ENCODE data around the gene ZNF91.
"Not testable (repeated sequence)": the region's sequence is repeated elsewhere in the genome, so short reads cannot be mapped to it uniquely, and the experiment has no call there.

The ZNF91 gene

DNA sequence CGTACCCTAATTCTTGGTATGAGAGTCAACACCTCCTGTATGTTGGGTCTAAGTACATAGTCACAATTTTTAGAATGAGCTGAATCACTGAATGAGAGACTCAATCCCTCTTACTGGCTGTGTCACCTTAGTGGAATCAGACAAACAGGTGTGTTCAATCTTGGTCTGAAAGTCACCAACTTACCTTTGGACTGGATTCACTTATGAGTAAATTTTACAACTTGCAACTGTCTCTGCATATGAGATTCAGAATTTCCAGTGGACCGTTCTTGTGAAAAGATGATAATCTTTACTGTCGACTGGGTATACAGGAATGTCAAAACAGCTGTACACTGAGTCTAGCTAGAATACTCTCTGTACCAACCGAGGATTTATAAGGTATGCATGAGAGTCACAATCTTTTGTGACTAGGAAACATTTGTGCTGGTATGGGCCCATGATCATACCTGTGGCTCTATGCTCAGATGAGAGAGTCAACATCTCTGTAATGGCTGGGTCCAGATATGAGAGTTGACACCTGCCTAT, 5.9 kb upstream of the ZNF91 start:
- DNase-seq (ENCODE audit: low read depth), result no peak
- H3K4me3 ChIP-seq (ENCODE audit: low read depth, low read length), result no peak overlapping the region

DNA sequence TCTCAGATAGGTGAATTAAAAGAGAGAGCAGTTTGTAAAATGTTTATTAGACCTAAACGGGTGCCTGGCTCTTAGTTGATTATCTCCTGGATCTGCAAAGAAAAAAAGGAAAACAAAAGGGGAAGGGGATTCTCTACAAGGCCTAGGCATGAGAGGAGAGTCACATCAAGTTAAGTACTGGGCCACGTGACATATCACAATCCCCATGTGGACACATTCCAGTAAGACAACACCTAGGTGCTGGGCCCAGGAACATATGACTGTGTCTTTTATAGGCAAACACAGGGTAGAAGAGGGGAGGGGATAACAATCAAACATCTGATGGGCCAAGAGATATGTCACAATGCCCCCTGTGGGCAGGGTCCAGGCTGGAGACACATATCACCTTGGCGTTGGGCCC, 4.2 kb upstream of the ZNF91 start:
- no peak overlapping the region for H3K4me3 ChIP-seq (ENCODE audit: low read depth, low read length)
- no peak for DNase-seq (ENCODE audit: low read depth)

DNA sequence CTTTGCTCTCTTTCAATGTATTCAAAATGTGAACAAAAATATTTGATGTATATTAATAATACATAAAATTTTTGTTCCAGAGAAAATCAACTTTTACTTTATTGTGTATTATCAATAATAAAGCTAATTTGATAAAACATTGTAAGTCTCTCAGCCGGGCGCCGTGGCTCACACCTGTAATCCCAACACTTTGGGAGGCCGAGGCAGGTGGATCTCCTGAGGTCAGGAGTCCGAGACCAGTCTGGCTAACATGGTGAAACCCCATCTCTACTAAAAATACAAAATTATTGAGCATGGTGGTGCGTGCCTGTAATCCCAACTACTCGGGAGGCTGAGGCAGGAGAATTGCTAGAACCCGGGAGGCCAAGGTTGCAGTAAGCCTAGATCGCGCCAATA, 449 bp upstream of the ZNF91 start:
- not testable (repeated sequence) for H3K4me3 ChIP-seq (ENCODE audit: low read depth, low read length); DNase-seq (ENCODE audit: low read depth)

DNA sequence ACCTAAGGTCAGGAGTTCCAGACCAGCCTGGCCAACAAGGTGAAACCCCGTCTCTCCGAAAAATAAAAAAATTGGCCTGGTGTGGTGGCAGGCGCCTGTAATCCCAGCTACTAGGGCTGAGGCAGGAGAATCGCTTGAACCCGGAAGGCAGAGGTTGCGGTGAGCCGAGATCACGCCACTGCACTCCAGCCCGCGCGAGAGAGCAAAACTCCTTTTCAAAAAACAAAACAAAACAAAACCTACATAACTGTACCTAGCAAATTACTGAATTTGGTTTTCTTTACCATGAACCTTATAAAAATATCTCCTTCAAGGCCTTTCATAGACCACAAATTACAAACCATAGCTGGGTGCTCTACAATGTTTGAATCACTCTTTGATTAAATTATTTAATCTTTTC, 760 bp downstream of the ZNF91 start:
- peak overlapping the region; percentile 86 for H3K4me3 ChIP-seq (ENCODE audit: low read depth, low read length)
- no peak for DNase-seq (ENCODE audit: low read depth)

DNA sequence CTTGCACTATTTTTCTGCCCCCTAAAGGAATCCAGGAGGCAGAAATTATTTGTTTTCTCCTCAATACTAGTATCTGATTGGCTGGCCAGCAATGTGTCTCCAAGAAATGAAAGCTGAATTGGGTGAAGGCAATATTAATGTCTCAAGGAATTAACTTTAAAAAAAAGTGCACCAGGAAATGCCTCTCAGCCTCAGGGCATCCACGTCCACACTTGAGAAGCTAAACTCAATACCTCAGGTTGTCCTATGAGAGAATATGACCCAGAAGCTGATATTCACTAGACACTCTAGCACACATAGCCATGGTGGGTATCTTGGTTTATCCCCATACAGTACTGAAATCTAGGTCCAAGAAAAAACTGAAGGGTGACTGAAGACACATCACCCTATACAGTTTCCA, 2.1 kb downstream of the ZNF91 start:
- H3K4me3 ChIP-seq (ENCODE audit: low read depth, low read length), result no peak overlapping the region
- DNase-seq (ENCODE audit: low read depth), result no peak

DNA sequence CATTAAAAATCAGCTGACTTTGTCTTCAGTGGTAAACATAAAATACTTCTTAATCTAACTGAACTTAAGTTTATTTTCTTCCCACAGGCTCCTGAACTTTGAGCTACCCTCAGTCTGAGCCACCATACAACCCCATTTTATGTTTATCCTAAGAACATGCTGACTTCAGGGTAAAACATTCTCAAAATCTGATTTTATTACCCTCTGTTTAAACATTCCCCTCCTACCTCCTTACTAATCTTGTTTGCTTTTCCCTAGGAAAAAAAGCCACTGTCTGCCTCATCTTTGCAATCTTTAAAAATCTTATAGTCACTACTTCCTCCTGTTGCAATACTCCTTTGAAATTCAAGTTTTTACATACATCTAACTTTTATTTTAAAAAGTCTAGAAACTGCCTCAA, 4.0 kb downstream of the ZNF91 start:
- H3K4me3 ChIP-seq (ENCODE audit: low read depth, low read length), result no peak overlapping the region

DNA sequence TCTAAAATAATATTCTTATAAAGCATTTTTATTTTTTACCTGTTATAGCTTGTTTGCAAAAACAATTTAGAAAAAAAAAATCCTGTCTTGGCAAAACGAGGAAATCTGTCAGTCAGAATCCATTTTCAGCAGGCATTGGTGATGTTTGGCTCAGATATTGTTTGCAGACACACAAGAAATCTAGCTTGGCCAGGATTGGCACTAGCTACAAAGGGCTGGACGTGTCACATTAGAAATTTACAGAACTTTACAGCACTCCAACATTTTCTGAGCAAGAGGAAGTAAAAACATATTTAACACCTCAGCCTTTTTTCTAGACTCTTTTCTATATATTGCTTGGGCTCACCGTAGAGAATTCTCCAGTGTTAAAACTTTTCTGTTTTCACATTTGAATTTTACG, 9.9 kb downstream of the ZNF91 start:
- no peak for DNase-seq (ENCODE audit: low read depth)
- no peak overlapping the region for H3K4me3 ChIP-seq (ENCODE audit: low read depth, low read length)

More for the DNA sequence above, 4.0 kb downstream of the ZNF91 start:
- DNase-seq (ENCODE audit: low read depth), result no peak

DNA sequence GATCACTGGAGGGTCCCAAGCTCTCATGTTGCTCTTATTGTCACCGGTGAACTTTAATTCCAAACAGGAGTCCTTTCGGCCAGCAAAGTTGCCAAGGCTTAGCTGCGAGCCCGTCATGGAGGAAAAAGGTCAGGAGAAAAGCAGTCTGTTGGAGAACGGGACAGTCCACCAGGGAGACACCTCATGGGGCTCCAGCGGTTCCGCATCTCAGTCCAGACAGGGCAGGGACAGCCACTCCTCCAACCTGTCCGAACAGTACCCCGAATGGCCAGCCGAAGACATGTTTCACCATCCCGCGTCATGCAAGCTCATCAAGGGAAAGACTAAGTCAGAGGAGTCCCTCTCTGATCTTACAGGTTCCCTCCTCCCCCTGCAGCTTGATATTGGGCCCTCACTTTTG, 10.4 kb downstream of the ZNF91 start:
- DNase-seq (ENCODE audit: low read depth), result no peak
- H3K4me3 ChIP-seq (ENCODE audit: low read depth, low read length), result no peak overlapping the region

DNA sequence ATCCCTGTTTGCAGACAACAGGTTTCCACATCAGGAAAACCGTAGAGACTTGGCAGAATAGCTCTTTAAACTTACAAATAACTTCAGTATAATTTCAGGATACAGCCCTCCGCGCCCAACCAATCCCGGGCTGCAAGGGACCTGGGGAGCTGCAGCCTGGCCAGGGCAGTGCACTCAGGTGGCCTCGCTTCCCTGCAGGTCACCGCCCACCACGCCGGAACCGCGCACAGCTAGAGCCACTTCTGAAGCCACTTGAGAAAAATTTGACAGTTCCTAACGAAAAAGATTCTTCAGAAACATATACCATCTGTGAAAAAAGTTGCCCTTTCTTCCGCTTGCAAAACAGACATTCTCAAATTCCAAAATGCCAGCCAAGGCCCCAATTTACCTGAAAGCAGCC, 11.1 kb downstream of the ZNF91 start:
- DNase-seq (ENCODE audit: low read depth), result no peak
- H3K4me3 ChIP-seq (ENCODE audit: low read depth, low read length), result no peak overlapping the region

DNA sequence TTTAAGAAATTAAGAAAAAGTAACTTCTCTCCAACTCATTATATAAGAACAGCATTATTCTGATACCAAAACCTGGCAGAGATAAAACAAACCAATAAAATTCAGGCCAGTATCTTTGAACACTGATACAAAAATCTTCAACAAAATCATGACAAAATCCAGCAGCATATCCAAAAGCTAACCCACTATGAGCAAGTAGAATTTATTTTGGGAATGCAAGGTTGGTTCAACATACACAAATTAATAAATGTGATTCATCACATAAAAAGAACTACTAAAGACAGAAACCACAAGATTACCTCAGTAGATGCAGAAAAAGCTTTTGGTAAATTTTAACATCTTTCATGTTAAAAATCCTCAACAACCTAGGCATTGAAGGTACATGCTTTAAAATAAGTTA, 12.3 kb downstream of the ZNF91 start:
- no peak overlapping the region for H3K4me3 ChIP-seq (ENCODE audit: low read depth, low read length)
- no peak for DNase-seq (ENCODE audit: low read depth)

DNA sequence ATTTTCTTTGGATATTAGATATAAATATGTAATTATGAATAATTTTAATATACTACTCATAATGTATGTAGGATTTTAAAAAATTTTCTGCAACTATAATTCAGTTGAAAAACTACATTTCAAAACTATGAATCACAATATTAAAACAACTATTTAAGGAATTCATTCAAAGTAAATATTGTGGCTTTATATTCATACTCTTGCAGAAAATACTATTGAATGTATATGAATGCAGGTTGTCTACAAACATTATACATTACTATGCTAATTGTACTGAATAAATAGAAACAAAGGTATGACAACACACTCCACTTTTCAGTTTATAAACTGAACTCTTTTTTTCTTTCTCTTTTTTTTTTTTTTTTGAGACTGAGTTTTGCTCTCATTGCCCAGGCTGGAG, 14.2 kb downstream of the ZNF91 start:
- H3K4me3 ChIP-seq (ENCODE audit: low read depth, low read length), result no peak overlapping the region
- no peak for DNase-seq (ENCODE audit: low read depth)

DNA sequence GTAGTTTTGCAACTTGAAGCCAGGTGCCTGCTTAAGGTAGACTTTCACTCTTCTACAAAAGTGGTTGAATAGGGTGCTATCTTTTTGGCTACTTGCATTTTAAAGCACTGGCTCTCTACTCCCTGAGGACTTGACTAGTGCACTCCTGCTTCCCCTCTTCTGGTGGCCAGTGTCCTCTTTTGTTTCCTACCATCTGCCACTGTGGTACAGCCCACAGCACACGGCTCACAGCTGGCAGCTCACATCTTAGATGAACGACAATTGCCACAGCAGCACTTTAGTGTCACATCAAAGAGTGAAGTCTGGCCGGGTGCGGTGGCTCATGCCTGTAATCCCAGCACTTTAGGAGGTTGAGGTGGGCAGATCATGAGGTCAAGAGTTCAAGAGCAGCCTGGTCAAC, 15.6 kb downstream of the ZNF91 start:
- DNase-seq (ENCODE audit: low read depth); H3K4me3 ChIP-seq (ENCODE audit: low read depth, low read length): not testable (repeated sequence)

DNA sequence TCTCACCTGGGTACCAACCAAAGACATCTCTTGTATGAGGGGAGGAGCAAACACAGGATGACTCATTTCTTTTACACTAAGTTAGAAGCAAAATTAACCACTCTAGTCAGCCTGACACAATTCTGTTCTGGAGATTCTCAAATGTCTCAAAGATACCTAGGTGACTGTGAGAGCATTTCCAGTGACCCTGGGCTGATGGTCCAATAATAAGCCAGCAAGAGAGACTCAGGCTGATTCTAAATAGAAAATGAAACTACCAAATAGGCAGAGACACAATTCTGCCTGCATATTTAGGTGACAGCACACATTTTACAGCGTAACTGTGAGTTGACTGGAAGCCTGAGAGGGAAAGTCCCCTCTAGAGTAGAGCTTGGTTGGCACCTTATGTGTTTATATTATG, 16.3 kb downstream of the ZNF91 start:
- H3K4me3 ChIP-seq (ENCODE audit: low read depth, low read length), result no peak overlapping the region
- no peak for DNase-seq (ENCODE audit: low read depth)

DNA sequence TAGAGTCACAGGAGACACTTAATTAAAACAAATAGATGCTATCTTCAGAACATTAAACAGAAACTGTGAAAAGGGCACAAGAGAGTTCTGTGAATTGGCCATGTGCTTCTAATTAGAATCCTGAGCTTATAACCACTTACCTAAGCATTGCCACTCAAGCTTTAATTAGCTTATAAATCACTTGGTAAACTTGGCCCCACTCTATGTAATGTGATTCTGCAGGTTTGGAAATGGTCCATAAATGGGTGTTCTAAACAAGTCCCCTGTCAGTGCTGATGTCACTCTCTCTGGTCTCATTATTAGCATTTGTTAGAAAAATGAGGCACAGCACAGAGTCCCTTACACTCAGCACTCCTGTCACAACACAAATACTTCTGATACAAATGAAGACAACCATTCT, 18.0 kb downstream of the ZNF91 start:
- no peak for DNase-seq (ENCODE audit: low read depth)
- H3K4me3 ChIP-seq (ENCODE audit: low read depth, low read length), result no peak overlapping the region

DNA sequence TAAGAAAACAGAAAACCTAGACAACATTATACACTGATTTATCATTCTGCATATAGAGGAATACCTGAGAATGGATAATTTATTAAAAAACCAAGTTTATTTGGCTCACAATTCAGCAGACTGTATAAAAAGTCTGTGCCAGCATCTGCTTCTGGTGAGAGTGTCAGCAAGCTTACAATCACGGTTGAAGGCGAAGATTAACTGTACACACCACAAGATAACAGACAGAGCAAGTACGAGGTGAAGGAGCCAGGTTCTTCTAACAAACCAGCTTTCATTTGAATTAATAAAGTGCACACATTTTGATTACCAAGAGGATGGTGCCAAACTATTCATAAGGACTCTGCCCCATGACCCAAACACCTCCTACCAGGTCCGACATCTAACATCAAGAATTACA, 28.8 kb downstream of the ZNF91 start:
- no peak for DNase-seq (ENCODE audit: low read depth)
- no peak overlapping the region for H3K4me3 ChIP-seq (ENCODE audit: low read depth, low read length)

DNA sequence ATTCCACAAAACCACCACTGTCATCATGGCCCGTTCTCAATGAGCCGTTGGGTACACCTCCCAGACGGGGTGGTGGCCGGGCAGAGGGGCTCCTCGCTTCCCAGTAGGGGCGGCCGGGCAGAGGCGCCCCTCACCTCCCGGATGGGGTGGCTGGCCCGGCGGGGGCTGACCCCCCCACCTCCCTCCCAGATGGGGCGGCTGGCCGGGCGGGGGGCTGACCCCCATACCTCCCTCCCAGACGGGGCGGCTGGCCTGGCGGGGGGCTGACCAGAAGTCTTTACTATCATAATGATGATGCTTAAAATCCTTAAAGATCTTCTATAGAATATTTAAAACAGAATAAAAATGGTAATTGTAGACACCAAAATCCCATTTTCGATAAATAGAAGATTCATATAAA, 29.2 kb downstream of the ZNF91 start:
- H3K4me3 ChIP-seq (ENCODE audit: low read depth, low read length); DNase-seq (ENCODE audit: low read depth): not testable (repeated sequence)

DNA sequence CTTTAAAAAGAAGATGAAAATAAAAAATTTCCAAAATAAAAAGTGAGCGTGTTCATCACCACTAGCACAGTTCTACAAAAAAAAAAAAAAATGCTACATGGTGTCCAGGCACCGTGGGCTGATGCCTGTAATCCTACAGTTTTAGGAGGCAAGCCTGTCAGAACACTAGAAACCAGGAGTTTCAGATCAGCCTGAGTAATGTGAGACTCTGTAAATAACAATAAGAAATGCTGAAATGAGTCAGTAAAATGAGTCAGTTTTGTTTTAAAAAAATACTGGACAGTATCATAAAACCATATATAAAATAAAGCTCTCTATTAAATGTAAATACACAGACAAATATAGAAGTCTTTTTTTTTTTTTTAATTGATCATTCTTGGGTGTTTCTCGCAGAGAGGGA, 30.0 kb downstream of the ZNF91 start:
- DNase-seq (ENCODE audit: low read depth), result no peak

DNA sequence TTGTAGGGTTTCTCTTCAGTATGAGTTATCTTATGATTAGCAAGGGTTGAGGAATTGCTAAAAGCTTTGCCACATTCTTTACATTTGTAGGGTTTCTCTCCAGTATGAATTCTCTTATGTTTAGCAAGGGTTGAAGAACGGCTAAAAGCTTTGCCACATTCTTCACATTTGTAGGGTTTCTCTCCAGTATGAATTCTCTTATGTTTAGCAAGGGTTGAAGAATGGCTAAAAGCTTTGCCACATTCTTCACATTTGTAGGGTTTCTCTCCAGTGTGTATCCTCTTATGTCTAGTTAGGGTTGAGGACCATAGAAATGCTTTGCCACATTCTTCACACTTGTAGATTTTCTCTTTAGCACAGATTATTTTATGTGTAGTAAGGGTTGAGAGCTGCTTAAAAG, 33.4 kb downstream of the ZNF91 start:
- H3K4me3 ChIP-seq (ENCODE audit: low read depth, low read length); DNase-seq (ENCODE audit: low read depth): not testable (repeated sequence)

More for the DNA sequence above, 30.0 kb downstream of the ZNF91 start:
- no peak overlapping the region for H3K4me3 ChIP-seq (ENCODE audit: low read depth, low read length)

DNA sequence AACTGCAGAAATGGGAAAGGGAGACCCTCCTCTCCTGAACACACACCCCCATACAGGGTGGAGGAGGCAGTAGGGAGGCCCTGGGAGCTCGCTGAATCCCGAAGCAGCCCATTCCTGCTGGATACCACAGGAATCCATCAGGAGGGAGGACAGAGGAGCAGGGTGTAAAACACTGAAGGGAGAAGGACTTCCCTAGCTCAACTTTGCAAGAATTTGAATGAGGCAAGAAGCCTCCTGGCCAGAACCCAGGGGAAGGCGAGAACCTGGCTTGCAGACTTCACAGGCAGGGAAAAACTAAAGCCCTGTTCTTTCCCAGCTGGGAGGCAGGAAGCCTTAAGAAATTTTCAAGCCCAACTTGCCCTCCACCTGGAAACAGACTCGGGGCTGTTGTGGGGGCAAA, 43.5 kb downstream of the ZNF91 start:
- H3K4me3 ChIP-seq (ENCODE audit: low read depth, low read length), result no peak overlapping the region
- no peak for DNase-seq (ENCODE audit: low read depth)

DNA sequence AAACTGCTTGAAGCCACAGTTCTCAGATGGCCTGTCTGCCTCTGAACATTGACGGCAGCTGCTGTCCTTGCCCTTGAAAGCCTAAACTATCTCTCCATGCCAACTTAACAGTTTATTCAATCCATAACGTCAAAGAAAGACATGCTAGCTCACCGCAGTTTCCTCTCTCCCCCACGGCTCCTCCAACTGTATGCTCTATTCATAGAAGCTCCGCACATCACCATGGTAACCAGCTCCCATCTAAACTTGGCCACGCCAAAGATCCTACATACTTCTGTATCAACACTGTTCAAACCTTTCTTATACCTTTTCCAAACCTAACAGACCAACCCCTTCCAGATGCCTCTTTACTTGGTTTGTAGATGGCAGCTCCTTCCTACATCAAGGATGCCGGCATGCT, 48.6 kb downstream of the ZNF91 start:
- DNase-seq (ENCODE audit: low read depth), result no peak
- H3K4me3 ChIP-seq (ENCODE audit: low read depth, low read length), result no peak overlapping the region

DNA sequence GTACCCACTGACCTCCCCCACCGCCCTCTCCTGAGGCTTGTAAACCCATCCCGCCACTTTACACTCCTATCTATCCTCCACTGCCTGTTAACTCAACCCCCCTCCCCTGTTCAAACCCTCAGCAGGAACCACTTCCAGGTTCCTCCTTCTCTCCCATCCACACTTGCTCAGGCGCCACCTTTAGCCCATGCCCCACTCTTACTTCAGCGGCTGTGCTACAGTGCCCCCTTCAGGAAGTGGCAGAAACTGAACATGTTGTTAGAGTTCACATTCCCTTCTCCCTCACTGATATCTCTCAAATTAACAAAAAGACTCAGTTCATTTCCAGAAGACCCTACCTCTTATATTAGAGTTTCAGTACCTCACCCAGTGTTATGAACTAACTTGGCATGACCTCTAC, 49.4 kb downstream of the ZNF91 start:
- DNase-seq (ENCODE audit: low read depth), result no peak
- H3K4me3 ChIP-seq (ENCODE audit: low read depth, low read length), result no peak overlapping the region

DNA sequence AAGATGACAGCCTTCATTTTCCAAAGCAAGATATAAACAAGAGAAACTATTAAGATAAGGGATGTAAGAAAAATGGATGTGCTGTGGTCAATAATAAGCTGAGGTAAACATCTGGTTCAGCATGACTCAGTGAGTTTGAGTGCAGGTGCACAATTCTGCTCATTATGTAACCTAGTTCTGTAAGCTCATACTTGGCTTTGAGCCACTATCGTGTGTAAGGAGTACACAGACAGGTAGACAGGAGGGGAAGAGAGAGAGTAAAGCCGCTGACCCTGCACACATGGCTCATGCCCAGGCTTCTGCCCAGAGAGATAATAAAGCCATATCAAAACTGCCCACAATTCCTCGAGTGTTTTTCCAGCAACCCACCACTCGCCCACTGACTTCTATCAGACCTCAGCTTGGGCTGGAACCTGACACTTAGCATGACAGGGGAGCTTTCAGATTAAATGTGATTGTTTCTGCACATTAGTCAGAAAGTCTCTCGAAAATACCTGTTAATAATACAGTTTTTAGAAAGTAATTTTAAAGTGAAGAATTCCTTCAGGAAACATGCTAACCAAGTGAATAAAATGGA, 51.7 kb downstream of the ZNF91 start:
- H3K4me3 ChIP-seq (ENCODE audit: low read depth, low read length), result no peak overlapping the region
- DNase-seq (ENCODE audit: low read depth), result no peak

All from skeletal muscle cell (primary cell).